Memory B cell (primary cell): ENCODE results near the gene FXYD5.
A peak's percentile ranks its signal among the peaks of the same experiment; 100 is the strongest.
"Not testable (repeated sequence)": the region's sequence is repeated elsewhere in the genome, so short reads cannot be mapped to it uniquely, and the experiment has no call there.

Experiments used
- ATAC-seq: fragments of 150-1000 bp; cut with Tn5 transposase; 2 replicates; pipeline ENCODE4 v1.10.0; 2021; ENCODE audit warnings: low read depth, mild to moderate bottlenecking, moderate library complexity
- DNase-seq, 2 donors: peaks; one replicate each; pipeline ENCODE4 v3.0.0; 2022; ENCODE audit warnings: low spot score in 2 of 2
- H3K27ac Mint-ChIP-seq: one replicate; pipeline ENCODE4 v1.8.0; 2022; ENCODE audit warnings: mild to moderate bottlenecking, moderate library complexity, mixed read lengths
- H3K27me3 Mint-ChIP-seq: one replicate; pipeline ENCODE4 v1.8.0; 2022; ENCODE audit warnings: mixed read lengths
- H3K36me3 Mint-ChIP-seq: one replicate; pipeline ENCODE4 v1.8.0; 2022; ENCODE audit warnings: mild to moderate bottlenecking, mixed read lengths
- H3K4me1 Mint-ChIP-seq: one replicate; pipeline ENCODE4 v1.8.0; 2022; ENCODE audit warnings: mixed read lengths
- H3K4me3 Mint-ChIP-seq: one replicate; pipeline ENCODE4 v1.8.0; 2022; ENCODE audit warnings: mild to moderate bottlenecking, moderate library complexity, mixed read lengths
- H3K9me3 Mint-ChIP-seq: one replicate; pipeline ENCODE4 v1.8.0; 2022; ENCODE audit warnings: mixed read lengths

The FXYD5 gene

DNA sequence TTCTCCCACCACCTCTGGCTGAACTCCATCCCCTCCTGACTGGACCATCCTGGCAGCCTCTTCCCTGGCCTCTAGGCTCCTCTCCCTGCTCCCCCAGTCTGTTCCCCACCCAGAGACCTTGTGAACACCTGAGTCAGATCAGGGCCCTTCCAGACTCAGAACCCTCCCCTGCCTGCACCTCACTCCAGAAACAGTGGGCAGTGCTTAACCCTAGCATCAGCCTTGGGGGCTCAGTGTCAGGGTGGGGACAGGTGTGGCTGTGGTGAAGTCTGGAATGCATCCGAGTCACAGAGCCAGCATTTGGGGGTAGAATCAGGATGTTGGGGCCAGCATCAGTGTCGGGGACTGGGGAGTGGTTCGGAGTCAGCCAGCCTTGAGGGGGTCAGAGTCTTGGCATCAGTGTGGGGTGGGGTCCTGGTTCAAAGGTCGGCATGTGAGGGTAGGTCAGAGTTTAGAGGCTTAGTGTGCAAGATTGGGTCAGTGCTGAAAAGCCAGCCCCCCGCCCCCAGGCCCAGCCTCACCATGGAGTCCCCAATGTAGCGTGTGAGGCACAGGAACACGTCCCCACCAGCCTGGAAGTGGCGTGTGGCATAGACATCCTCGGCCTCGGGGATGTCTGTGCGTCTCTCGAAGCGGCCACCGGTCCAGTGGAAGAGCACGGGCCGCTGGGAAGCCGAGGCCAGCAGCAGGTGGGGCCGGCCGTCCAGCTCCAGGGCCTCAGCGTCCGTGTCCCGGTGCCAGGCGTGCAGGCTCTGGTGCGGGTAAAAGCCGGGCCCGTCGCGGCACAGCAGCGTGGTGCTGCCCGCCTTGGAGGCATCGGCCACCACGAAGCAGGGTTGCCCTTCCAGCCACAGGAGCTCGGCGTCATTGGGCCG is 28.5 kb upstream of the FXYD5 start:
- DNase-seq (no peak), ATAC-seq (no peak)
- no peak overlapping the region for H3K27ac Mint-ChIP-seq
- no peaks in the 10 kb centered on the region for H3K27me3 Mint-ChIP-seq
- H3K4me1 Mint-ChIP-seq = peaks cover 11% of the 10 kb centered on the region
- no peaks in the 10 kb centered on the region for H3K36me3 Mint-ChIP-seq
- no peaks in the 10 kb centered on the region for H3K9me3 Mint-ChIP-seq
- peak overlapping the region; percentile 46 for H3K4me3 Mint-ChIP-seq

DNA sequence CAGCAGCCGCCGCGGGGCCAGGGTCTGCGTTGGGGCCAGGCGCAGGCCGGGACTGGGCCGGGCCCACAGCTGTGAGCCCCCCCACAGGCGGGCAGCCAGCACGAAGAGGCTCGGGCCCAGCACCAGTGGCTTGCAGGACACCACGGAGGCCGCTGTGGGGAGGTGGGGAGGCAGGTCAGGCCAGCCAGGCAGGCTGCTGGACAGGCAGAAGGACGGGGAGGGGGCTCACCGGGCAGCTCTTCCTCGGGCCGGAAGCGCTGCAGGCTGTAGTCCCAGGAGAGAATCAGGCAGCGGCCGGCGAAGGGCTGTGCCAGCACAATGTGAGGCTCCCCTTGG is 27.9 kb upstream of the FXYD5 start:
- Mint-ChIP-seq H3K27ac (no peak overlapping the region), H3K36me3 (no peaks in the 10 kb centered on the region), H3K4me3 (no peak overlapping the region), H3K9me3 (no peaks in the 10 kb centered on the region), H3K27me3 (no peaks in the 10 kb centered on the region), H3K4me1 (peaks cover 11% of the 10 kb centered on the region)
- no peak for DNase-seq
- ATAC-seq = no peak

DNA sequence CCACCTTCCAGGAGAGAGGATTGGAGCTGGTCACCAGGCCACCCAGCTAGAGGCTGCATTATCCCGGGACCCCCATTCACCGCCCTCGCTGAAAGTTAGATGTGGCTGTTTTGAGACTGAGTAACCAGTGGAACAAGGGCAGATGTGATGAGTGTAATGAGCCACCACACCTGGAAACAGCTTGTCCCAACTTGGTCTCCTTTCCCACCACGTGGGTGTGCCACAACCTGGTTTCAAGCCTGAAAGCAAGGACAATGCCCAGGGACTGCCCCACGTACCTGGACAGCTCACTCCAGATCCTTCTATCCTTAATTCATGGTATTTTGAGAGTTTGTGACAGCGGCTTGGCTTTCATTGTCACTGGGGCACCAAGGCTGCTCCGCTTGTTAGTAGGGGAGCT is 26.7 kb upstream of the FXYD5 start:
- Mint-ChIP-seq H3K27me3 (no peaks in the 10 kb centered on the region), H3K4me3 (no peak overlapping the region), H3K4me1 (peaks cover 14% of the 10 kb centered on the region), H3K36me3 (no peaks in the 10 kb centered on the region), H3K9me3 (peaks cover 5% of the 10 kb centered on the region), H3K27ac (no peak overlapping the region)
- DNase-seq = no peak
- ATAC-seq = no peak

DNA sequence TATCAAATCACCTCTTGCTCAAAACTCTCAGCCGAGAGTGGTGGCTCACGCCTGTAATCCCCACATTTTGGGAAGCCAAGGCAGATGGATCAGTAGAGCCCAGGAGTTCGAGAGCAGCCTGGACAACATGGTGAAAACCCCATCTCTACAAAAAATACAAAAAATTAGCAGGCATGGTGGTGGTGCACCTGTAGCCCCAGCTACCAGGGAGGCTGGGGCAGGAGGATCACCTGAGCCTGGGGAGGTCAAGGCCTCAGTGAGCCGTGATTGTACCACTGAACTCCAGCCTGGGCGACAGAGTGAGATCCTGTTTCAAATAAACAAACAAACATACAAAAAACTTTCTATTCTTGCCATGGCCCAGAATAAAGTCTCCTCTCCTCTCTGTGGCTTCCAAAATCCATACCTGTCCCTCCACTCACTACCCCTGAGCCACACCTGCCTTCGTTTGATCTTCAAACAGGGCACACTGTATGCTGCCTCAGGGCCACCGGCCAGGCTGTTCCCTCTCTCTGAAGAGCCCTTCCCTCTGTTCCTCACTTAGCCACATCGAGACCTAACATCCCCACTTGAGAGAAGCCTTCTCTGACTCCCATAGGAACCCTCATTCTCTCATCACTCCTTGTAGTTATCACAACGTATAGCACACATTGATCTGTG is 26.0 kb upstream of the FXYD5 start:
- H3K27me3 Mint-ChIP-seq = no peaks in the 10 kb centered on the region
- no peaks in the 10 kb centered on the region for H3K36me3 Mint-ChIP-seq
- H3K4me1 Mint-ChIP-seq = peaks cover 14% of the 10 kb centered on the region
- peaks cover 6% of the 10 kb centered on the region for H3K9me3 Mint-ChIP-seq
- no peak overlapping the region for H3K27ac Mint-ChIP-seq
- H3K4me3 Mint-ChIP-seq = no peak overlapping the region
- no peak for DNase-seq
- no peak for ATAC-seq

DNA sequence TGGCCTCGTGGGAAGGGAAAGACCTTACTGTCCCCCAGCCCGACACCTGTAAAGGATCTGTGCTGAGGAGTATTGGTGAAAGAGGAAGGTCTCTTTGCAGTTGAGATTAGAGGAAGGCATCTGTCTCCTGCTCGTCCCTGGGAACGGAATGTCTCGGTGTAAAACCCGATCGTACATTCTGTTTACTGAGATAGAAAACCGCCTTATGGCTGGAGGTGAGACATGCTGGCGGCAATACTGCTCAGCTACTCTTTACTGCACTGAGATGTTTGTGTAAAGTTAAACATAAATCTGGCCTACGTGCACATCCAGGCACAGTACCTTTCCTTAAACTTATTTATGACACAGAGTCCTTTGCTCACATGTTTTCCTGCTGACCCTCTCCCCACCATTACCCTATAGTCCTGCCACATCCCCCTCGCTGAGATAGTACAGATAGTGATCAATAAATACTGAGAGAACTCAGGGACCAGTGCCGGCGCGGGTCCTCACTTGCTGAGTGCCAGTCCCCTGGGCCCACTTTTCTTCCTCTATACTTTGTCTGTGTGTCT is 24.7 kb upstream of the FXYD5 start:
- not testable (repeated sequence) for DNase-seq, H3K36me3 Mint-ChIP-seq, H3K9me3 Mint-ChIP-seq, ATAC-seq, H3K4me1 Mint-ChIP-seq, H3K27me3 Mint-ChIP-seq, H3K27ac Mint-ChIP-seq, H3K4me3 Mint-ChIP-seq

DNA sequence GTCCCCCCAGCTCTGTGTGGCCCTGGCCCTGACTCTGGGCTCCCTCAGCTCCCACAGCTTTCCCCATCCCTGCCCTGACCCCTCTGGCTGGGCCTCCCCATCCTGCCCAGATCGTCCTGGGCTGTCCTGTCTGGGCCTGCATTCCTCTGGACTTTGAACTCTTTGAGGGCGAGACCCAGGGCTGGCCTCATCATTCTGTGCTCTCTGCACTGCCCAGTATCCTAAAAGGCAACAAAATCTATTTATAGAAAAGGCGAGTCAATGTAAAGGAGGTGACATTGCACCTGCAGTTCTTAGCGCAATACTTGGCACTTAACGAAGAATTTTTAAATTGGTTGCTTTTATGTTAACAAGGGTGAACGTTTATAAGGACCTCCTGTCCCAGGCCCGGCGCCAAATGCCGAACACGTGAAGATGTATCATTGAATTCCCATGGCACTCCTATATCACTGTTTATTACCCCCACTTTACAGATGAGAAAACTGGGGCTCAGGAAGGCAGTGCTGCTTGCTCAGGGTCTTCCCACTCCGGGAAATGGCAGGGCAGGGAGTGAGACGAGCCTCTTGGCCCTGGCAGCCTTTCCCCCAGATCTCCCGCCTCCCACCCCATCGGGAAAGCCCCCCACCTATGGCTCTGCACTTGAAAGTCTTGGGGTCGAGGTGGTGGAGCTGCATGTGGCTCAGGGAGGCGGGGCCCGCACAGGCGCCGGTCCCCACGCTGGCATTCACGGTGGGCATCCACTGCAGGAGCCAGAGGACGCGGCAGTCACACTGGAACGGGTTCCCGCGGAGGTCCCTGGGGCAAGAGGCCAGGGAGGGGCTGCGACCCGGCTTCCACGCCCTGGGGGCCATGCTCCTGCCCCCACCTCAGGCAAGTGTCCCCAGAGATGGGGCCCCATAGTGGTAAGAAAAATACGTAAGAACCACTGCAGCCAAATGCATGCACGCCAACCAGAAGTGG is 23.5 kb upstream of the FXYD5 start:
- H3K27me3 Mint-ChIP-seq = no peaks in the 10 kb centered on the region
- peaks cover 1% of the 10 kb centered on the region for H3K36me3 Mint-ChIP-seq
- H3K27ac Mint-ChIP-seq = no peak overlapping the region
- ATAC-seq = no peak
- DNase-seq = no peak
- peaks cover 7% of the 10 kb centered on the region for H3K4me1 Mint-ChIP-seq
- H3K4me3 Mint-ChIP-seq = no peak overlapping the region
- peaks cover 6% of the 10 kb centered on the region for H3K9me3 Mint-ChIP-seq

DNA sequence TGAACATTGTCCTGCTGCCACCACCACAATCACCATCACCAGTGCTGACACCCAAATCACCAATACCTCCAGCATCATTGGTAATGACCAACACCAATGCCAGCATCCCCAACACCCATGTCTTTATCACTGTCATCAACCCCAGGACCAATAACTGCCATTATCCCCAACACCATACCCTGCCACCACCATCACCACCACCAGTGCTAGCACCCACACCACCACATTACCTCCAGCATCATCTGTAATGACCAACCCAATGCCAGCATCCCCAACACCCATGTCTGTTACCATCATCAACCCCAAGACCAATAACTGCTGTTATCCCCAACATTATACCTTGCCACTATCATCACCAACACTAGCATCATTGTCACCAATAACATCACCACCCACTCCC is 22.3 kb upstream of the FXYD5 start:
- ATAC-seq = no peak
- Mint-ChIP-seq H3K9me3 (peaks cover 6% of the 10 kb centered on the region), H3K4me1 (peaks cover 10% of the 10 kb centered on the region), H3K4me3 (no peak overlapping the region), H3K27ac (no peak overlapping the region), H3K36me3 (peaks cover 1% of the 10 kb centered on the region), H3K27me3 (no peaks in the 10 kb centered on the region)
- DNase-seq = no peak

DNA sequence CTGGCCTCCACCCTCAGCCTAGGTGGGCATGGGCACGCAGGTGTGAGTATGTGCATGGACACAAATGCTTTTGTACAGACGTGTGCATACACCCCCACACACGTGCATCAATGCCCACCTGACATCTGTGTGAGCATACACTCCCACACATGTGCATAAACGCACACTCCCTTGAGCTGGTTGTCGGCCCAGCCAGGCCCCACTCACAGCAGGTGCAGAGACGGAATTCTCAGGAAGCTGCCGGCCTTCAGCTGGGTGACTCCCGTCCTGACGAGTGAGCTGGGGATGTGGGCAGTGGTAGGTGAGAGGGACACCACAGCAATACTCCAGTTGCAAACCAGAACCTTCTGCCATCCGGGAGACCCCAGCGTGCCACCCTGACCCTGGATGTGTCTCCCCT is 20.7 kb upstream of the FXYD5 start:
- peaks cover 18% of the 10 kb centered on the region for H3K4me1 Mint-ChIP-seq
- H3K36me3 Mint-ChIP-seq = peaks cover 1% of the 10 kb centered on the region
- no peak overlapping the region for H3K27ac Mint-ChIP-seq
- H3K9me3 Mint-ChIP-seq = peaks cover 6% of the 10 kb centered on the region
- peaks cover 2% of the 10 kb centered on the region for H3K27me3 Mint-ChIP-seq
- DNase-seq (no peak), ATAC-seq (no peak)
- no peak overlapping the region for H3K4me3 Mint-ChIP-seq

DNA sequence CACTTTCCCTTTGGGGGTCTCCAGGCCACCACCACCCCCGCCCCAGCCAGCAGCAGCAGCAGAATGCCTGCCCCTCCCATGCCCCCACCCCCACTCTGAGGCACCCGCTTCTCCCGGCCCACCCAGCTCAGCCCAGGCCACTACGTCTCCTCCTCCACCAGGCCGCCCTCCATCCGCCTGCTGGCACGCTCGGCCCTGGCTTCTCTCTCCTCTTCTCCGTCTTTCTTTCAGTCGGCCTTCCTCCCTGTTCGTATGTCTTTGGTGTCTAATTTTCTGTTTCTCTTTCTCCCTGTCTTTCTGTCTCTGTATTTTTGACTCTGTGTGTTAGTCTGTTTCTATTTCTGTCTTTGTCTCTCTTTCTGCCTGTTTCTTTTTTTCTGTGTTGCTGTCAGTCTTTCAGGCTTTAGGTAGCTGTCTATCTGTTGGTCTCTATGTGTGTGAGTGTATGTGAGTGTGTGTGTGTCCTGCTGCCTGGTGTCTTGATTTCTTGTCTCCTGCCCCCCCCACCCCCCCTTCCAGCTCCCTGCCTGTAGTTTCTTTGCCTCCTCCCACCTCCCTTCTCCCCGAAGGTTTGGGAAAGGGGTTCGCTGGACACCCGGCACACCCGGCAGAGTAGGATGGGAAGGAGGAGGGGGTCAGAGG is 19.8 kb upstream of the FXYD5 start, which contains the start of gene LGI4:
TSS of gene LGI4 (minus strand) at position 459 of the 642 bp plus-strand sequence. CDS start at position 80, 379 bp downstream.
- H3K27ac Mint-ChIP-seq = no peak within 1 kb of the TSS
- no peak within 1 kb of the TSS for H3K4me3 Mint-ChIP-seq
- peaks cover 20% of the 10 kb centered on the region for H3K4me1 Mint-ChIP-seq
- H3K27me3 Mint-ChIP-seq = peaks cover 2% of the 10 kb centered on the region
- peaks cover 1% of the 10 kb centered on the region for H3K36me3 Mint-ChIP-seq
- DNase-seq (no peak), ATAC-seq (no peak)
- H3K9me3 Mint-ChIP-seq = peaks cover 6% of the 10 kb centered on the region

DNA sequence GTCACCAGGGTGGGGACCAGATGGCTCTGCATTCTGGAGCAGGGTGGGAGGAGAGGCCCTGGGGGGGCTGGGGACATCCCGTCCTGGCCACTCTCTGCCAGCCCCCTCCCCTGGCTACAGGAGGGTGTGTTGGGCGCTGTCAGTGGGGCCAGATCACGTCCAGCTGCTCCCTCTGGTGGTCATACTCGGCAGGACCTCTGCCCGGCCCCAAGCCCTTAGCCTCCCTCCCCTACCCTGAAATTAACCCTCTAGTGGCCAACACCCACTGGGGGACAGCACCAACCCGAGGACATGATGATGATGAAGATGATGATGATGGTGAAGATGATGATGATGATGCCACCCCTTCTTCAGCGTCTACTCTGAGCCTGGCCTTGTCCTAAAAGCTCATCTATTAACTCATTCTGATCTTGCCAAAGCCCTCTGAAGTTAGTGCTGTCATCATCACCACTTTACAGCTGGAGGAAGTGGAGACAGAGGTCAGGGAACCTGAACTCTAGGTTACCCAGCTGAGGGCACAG is 19.1 kb upstream of the FXYD5 start:
- peaks cover 6% of the 10 kb centered on the region for H3K9me3 Mint-ChIP-seq

DNA sequence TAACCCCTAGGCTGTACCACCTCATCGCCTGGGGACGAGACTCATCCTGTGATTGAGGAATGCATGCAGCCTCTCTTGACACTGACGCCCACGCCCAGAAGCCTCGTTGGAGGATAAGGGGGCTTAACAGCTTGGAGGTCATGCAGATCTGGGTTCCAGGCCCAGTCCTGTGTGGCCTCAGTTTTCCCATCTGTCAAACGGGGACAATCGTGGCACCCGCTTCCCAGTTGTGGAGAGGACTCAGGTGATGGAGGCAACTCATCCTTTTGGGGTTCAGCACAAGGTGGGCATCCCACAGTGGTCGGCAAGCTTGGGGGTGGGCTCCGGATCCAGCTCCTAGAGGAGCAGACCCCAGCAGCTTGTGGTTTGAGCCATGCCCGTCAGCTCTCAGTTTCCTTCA is 18.3 kb upstream of the FXYD5 start:
- peaks cover 4% of the 10 kb centered on the region for H3K27me3 Mint-ChIP-seq
- peaks cover 6% of the 10 kb centered on the region for H3K9me3 Mint-ChIP-seq
- no peak for DNase-seq
- no peak overlapping the region for H3K27ac Mint-ChIP-seq
- H3K4me3 Mint-ChIP-seq = no peak overlapping the region
- peaks cover 26% of the 10 kb centered on the region for H3K4me1 Mint-ChIP-seq
- peaks cover 1% of the 10 kb centered on the region for H3K36me3 Mint-ChIP-seq
- ATAC-seq = no peak

More for the DNA sequence above, 19.1 kb upstream of the FXYD5 start:
- ATAC-seq (peak; percentile 79), DNase-seq (peak; percentile 68 to 79)
- peaks cover 20% of the 10 kb centered on the region for H3K4me1 Mint-ChIP-seq
- H3K27me3 Mint-ChIP-seq = peaks cover 2% of the 10 kb centered on the region
- H3K4me3 Mint-ChIP-seq = no peak overlapping the region
- peaks cover 1% of the 10 kb centered on the region for H3K36me3 Mint-ChIP-seq
- no peak overlapping the region for H3K27ac Mint-ChIP-seq

DNA sequence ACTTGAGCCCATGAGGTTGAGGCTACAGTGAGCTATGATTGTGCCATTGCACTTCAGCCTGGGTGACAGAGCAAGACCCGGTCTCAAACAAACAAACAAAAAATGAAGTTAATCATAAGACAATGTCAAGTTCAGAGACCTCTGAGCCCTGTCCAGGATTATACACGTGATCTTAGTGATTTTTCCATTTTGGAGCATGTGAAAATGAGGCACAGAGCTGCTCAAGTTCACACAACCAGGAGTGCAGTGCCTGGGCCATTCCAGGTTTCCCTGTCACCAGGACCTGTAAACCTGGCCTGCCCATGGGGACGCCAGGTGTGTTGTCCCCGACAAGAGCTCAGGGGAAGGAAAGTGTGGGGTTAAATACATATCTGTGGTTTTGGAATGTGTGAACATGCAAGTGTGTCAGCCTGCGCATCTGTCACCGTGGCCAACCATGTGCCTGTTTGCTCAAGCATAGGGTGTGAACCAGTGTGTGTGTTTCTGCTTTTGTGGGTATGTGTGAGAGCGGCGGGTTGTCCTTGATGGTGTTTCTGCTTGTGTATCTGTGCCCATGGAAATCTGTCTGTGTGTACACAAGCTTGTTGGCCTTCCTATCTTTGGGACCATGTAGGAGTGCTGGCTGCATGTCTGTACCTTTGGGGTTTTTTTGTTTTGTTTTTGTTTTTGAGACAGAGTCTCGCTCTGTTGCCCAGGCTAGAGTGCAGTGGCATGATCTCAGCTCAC is 17.4 kb upstream of the FXYD5 start:
- peaks cover 6% of the 10 kb centered on the region for H3K9me3 Mint-ChIP-seq
- DNase-seq = no peak
- no peak overlapping the region for H3K27ac Mint-ChIP-seq

More for the DNA sequence above, 17.4 kb upstream of the FXYD5 start:
- Mint-ChIP-seq H3K36me3 (peaks cover 1% of the 10 kb centered on the region), H3K27me3 (peaks cover 4% of the 10 kb centered on the region), H3K4me3 (no peak overlapping the region), H3K4me1 (peaks cover 31% of the 10 kb centered on the region)
- peak; percentile 14 for ATAC-seq
